H1 (cell line): ENCODE measurements around the gene HIVEP2. TPM values are rescaled to one million over a fixed set of nuclear protein-coding genes. Genes with fewer than 3 reads are reported as not detected.

Source experiments
- CTCF ChIA-PET: fragments of 300-600 bp; sonication (Branson Sonifier 250); formaldehyde crosslinking; loops from one replicate; lab custom pipeline; 2021; ENCODE audit not compliant: partially characterized antibody; lab: Charles Lee
- POLR2A ChIA-PET: fragments of 300-600 bp; sonication (Branson Sonifier 250); formaldehyde crosslinking; loops from one replicate; lab custom pipeline; 2021; ENCODE audit warnings: inconsistent platforms; ENCODE audit not compliant: partially characterized antibody; lab: Charles Lee
- DNase-seq, 2 experiments: peaks; one replicate each; pipeline versions ENCODE4 v3.0.0 to v3.0.0-alpha.2; 2010 to 2022; ENCODE audit warnings: low spot score in 2 of 2, low read depth in 1 of 2, mixed read lengths in 1 of 2
- FAIRE-seq: peaks from 2 replicates; lab custom pipeline; 2011; peaks lifted over from hg19 to GRCh38; lab: Jason Lieb, UNC
- H2AFZ ChIP-seq: 2 replicates; pipeline ENCODE4 v1.8.1; 2012; ENCODE audit warnings: low read length, inconsistent platforms
- H2AK5ac ChIP-seq: 2 replicates; pipeline ENCODE4 v1.6.1; 2013; ENCODE audit warnings: low read depth, low read length
- H2BK120ac ChIP-seq: replicated peaks from 2 replicates; pipeline ENCODE3; 2013; ENCODE audit warnings: low read depth, low read length, inconsistent platforms
- H2BK12ac ChIP-seq: 2 replicates; pipeline ENCODE4 v1.6.1; 2013; ENCODE audit warnings: low read depth, low read length
- H2BK15ac ChIP-seq: 2 replicates; pipeline ENCODE4 v1.6.1; 2013; ENCODE audit warnings: low read length
- H2BK20ac ChIP-seq: 2 replicates; pipeline ENCODE4 v1.6.1; 2013; ENCODE audit warnings: low read length
- H2BK5ac ChIP-seq: 2 replicates; pipeline ENCODE4 v1.6.1; 2013; ENCODE audit warnings: low read depth, low read length
- H3K14ac ChIP-seq: 2 replicates; pipeline ENCODE4 v1.6.1; 2013; ENCODE audit warnings: inconsistent platforms; ENCODE audit not compliant: insufficient read length
- H3K18ac ChIP-seq: 2 replicates; pipeline ENCODE4 v1.6.1; 2013; ENCODE audit warnings: low read length; ENCODE audit errors: extremely low read depth
- H3K23ac ChIP-seq: 2 replicates; pipeline ENCODE4 v1.6.1; 2013; ENCODE audit warnings: inconsistent platforms; ENCODE audit not compliant: insufficient read length
- H3K23me2 ChIP-seq: 2 replicates; pipeline ENCODE4 v1.6.1; 2013; ENCODE audit warnings: low read depth, low read length
- H3K27ac ChIP-seq: 2 replicates; pipeline ENCODE4 v1.6.1; 2011; ENCODE audit warnings: low read depth, low read length, inconsistent platforms
- H3K27me3 ChIP-seq, 4 experiments: replicated peaks in 1 of 4; 1 replicate in 1 of 4; 2 replicates in 3 of 4; pipeline versions ENCODE4 v1.6.1 to v1.8.1; 2011 to 2013; ENCODE audit warnings: low read length in 3 of 4, mild to moderate bottlenecking in 3 of 4, inconsistent platforms in 2 of 4, mixed read lengths in 2 of 4, moderate library complexity in 1 of 4; ENCODE audit not compliant: control insufficient read depth in 3 of 4, insufficient read depth in 3 of 4; ENCODE audit errors: extremely low read depth in 1 of 4
- H3K36me3 ChIP-seq, 4 experiments: 2 replicates each; pipeline versions ENCODE4 v1.6.1 to v1.8.1; 2011 to 2013; ENCODE audit warnings: mild to moderate bottlenecking in 4 of 4, low read length in 3 of 4, moderate library complexity in 2 of 4, control low read depth in 1 of 4, inconsistent platforms in 1 of 4; ENCODE audit not compliant: insufficient read depth in 4 of 4, control insufficient read depth in 2 of 4
- H3K4ac ChIP-seq: replicated peaks from 2 replicates; pipeline ENCODE3; 2013; ENCODE audit warnings: low read length, low read depth, mixed read lengths, inconsistent platforms; ENCODE audit not compliant: insufficient read length
- H3K4me1 ChIP-seq, 4 experiments: replicated peaks in 1 of 4; 1 replicate in 1 of 4; 2 replicates in 3 of 4; pipeline versions ENCODE4 v1.6.1 to v1.8.1; 2011 to 2013; ENCODE audit warnings: low read length in 3 of 4, inconsistent platforms in 2 of 4, mixed read lengths in 1 of 4; ENCODE audit not compliant: insufficient read depth in 4 of 4, control insufficient read depth in 3 of 4
- H3K4me2 ChIP-seq, 2 experiments: 2 replicates each; pipeline versions ENCODE4 v1.6.1 to v1.8.1; 2011 to 2013; ENCODE audit warnings: low read depth in 2 of 2, low read length in 2 of 2, control low read depth in 1 of 2, inconsistent platforms in 1 of 2, mild to moderate bottlenecking in 1 of 2; ENCODE audit not compliant: insufficient read depth in 1 of 2
- H3K4me3 ChIP-seq, 4 experiments: fragments of 200-600, 300-600 bp in 1 of 4; sonication (generic), shearing (Covaris generic), sonication (Bioruptor Twin) in 1 of 4; 2 replicates each; pipeline versions ENCODE4 v1.5.1 to v1.8.1; 2011 to 2016; ENCODE audit warnings: low read length in 4 of 4, low read depth in 3 of 4, control low read depth in 2 of 4, inconsistent platforms in 2 of 4, mild to moderate bottlenecking in 2 of 4, mixed read lengths in 1 of 4, moderate library complexity in 1 of 4; ENCODE audit not compliant: insufficient read depth in 2 of 4; ENCODE audit errors: extremely low read depth in 1 of 4
- H3K56ac ChIP-seq: replicated peaks from 2 replicates; pipeline ENCODE3; 2013; ENCODE audit warnings: low read depth, mild to moderate bottlenecking, mixed read lengths, low read length, inconsistent platforms; ENCODE audit not compliant: insufficient read length
- H3K79me1 ChIP-seq: 2 replicates; pipeline ENCODE4 v1.6.1; 2013; ENCODE audit warnings: low read depth, low read length, control low read depth
- H3K79me2 ChIP-seq, 2 experiments: 2 replicates each; pipeline versions ENCODE4 v1.6.1 to v1.8.1; 2012 to 2013; ENCODE audit warnings: low read length in 2 of 2, mild to moderate bottlenecking in 2 of 2, inconsistent platforms in 1 of 2; ENCODE audit not compliant: insufficient read depth in 2 of 2, control insufficient read depth in 1 of 2
- H3K9ac ChIP-seq, 4 experiments: replicated peaks in 1 of 4; 1 replicate in 1 of 4; 2 replicates in 3 of 4; pipeline versions ENCODE4 v1.6.1 to v1.8.1; 2011 to 2013; ENCODE audit warnings: low read depth in 3 of 4, low read length in 3 of 4, control low read depth in 2 of 4, mild to moderate bottlenecking in 2 of 4, moderate library complexity in 2 of 4, inconsistent platforms in 1 of 4; ENCODE audit errors: extremely low read depth in 1 of 4
- H3K9me3 ChIP-seq, 2 experiments: 2 replicates each; pipeline versions ENCODE4 v1.6.1 to v1.8.1; 2012 to 2013; ENCODE audit warnings: mild to moderate bottlenecking in 2 of 2, moderate library complexity in 2 of 2, control low read depth in 1 of 2, inconsistent platforms in 1 of 2, low read depth in 1 of 2, low read length in 1 of 2, mixed read lengths in 1 of 2; ENCODE audit not compliant: insufficient read depth in 2 of 2
- H4K20me1 ChIP-seq, 2 experiments: replicated peaks in 1 of 2; 2 replicates each; pipeline versions ENCODE3 to v1.8.1; 2011 to 2013; ENCODE audit warnings: inconsistent platforms in 2 of 2, low read length in 2 of 2, mild to moderate bottlenecking in 1 of 2; ENCODE audit not compliant: insufficient read depth in 2 of 2, control insufficient read depth in 1 of 2
- H4K5ac ChIP-seq: 2 replicates; pipeline ENCODE4 v1.6.1; 2013; ENCODE audit warnings: low read length, low read depth, mixed read lengths, inconsistent platforms; ENCODE audit not compliant: insufficient read length
- H4K8ac ChIP-seq: 2 replicates; pipeline ENCODE4 v1.8.0; 2013; ENCODE audit warnings: mild to moderate bottlenecking, moderate library complexity, low read length, inconsistent platforms; ENCODE audit not compliant: insufficient read depth; ENCODE audit errors: extremely low read depth
- H4K91ac ChIP-seq: replicated peaks from 2 replicates; pipeline ENCODE3; 2013; ENCODE audit warnings: low read length, mixed read lengths, inconsistent platforms; ENCODE audit not compliant: insufficient read length
- CEBPB ChIP-seq: IDR thresholded peaks from 2 replicates; pipeline ENCODE4 v1.6.1; 2012; ENCODE audit warnings: low read depth, low read length
- CHD2 ChIP-seq: IDR thresholded peaks from 2 replicates; pipeline ENCODE4 v1.6.1; 2012; ENCODE audit warnings: low read length, improper control_type of control experiment
- JUN ChIP-seq: IDR thresholded peaks from 2 replicates; pipeline ENCODE4 v1.6.1; 2011; ENCODE audit warnings: low read depth, mild to moderate bottlenecking, improper control_type of control experiment, low read length
- POLR2AphosphoS5 ChIP-seq: IDR thresholded peaks from 2 replicates; pipeline ENCODE4 v1.6.1; 2011; ENCODE audit warnings: low read depth, low read length
- SIRT6 ChIP-seq: IDR thresholded peaks from one replicate; pipeline ENCODE4 v1.7.1; 2012; ENCODE audit warnings: low read length, inconsistent platforms
- SIX5 ChIP-seq: IDR thresholded peaks from 2 replicates; pipeline ENCODE4 v1.6.1; 2011; ENCODE audit warnings: mild to moderate bottlenecking, low read depth, low read length
- SP1 ChIP-seq: IDR thresholded peaks from 2 replicates; pipeline ENCODE4 v1.6.1; 2011; ENCODE audit warnings: low read depth, low read length
- TAF7 ChIP-seq: optimal IDR thresholded peaks from 2 replicates; pipeline ENCODE3; 2011; ENCODE audit warnings: low read depth, mild to moderate bottlenecking, inconsistent platforms, low read length, moderate library complexity, borderline replicate concordance
- WGBS, 2 experiments: shearing (Covaris generic) in 1 of 2; methylation state at CpG; one replicate each; pipeline versions ENCODE4 v1.1.6 to v1.1.7; 2013 to 2015; ENCODE audit warnings: low lambda C conversion rate in 2 of 2, mixed read lengths in 2 of 2, inconsistent platforms in 1 of 2, low coverage in 1 of 2, missing lambda C conversion rate in 1 of 2; ENCODE audit not compliant: insufficient replicate concordance in 2 of 2, insufficient coverage in 1 of 2, insufficient read length in 1 of 2; ENCODE audit errors: extremely low coverage in 1 of 2, missing lambda C conversion rate in 1 of 2; 5-methylcytosine and 5-hydroxymethylcytosine counted together
- polyA plus RNA-seq, 7 experiments: library from polyadenylated mRNA; depleted of rRNA in 3 of 7; stranded (reverse) in 5 of 7; unstranded in 2 of 7; fragments of >200 nt in 5 of 7; fragments of 200-250 nt in 2 of 7; gene quantifications; 1 replicate in 5 of 7; 2 replicates in 1 of 7; 4 replicates in 1 of 7; pipeline versions ENCODE4 v1.2.1 to v1.2.3, GENCODE V29; 2011 to 2013; ENCODE audit warnings: missing spikeins in 2 of 7, mixed read lengths in 2 of 7
- total RNA-seq: library from RNA; stranded (reverse); fragmentation: NEBNext Ultra II Directional; extraction: Animal tissue kit (Norgen Biotek cat#: 25700); gene quantifications from 2 replicates; pipeline ENCODE4 v1.2.1, GENCODE V29; 2021
- TF ChIP-seq, protein P1 (sequence below): IDR thresholded peaks from 2 replicates; pipeline ENCODE4 v1.6.1; 2012; ENCODE audit warnings: inconsistent platforms

HIVEP2 gene
- total and polyA plus RNA-seq, 2 of the 8 experiments (the other 6 are each of a cell fraction or from before 2014, with no cell fraction given) = 2.2 to 6.1 TPM

DNA sequence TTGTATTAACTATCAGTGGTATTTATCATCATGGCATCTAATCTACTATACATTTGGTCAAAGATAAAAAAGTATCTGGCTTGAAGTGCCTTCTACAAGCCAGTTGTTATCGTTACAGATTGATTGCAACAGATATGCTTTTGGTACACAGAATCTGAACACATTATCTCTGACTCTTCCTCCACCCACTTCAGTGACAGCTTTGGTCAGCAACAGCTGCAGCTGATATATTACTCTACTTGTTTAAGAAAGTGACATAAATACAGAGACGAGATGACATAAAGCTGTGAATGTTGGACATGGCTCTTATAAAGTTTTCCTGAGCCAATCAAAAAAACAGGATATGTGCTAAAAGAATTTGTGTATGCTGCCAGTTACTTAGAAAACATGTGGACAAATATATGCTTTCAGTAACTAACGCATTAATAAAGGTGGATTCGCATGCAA lies 77.6 kb downstream of the HIVEP2 start:
- Histone ChIP-seq H3K36me3 (no peaks in the 10 kb centered on the region), H2BK20ac (no peak overlapping the region), H3K4me1 (peaks cover 0 to 6% (median 2%) of the 10 kb centered on the region in 4 experiments; a peak in 4 of 7 replicates), H3K9ac (no peak overlapping the region), H3K14ac (no peak overlapping the region), H2BK12ac (no peak overlapping the region), H4K5ac (no peak overlapping the region), H3K23me2 (no peaks in the 10 kb centered on the region), H2BK5ac (no peak overlapping the region), H2AK5ac (no peak overlapping the region), H4K91ac (no peak overlapping the region), H3K4me3 (no peak overlapping the region), H2AFZ (no peak overlapping the region), H3K56ac (no peak overlapping the region), H4K8ac (no peak overlapping the region), H3K4ac (no peak overlapping the region), H2BK15ac (no peak overlapping the region), H3K79me2 (0 out of 4 replicates have a peak, but pooled peaks cover 0 to 5% of the 10 kb centered on the region in 2 experiments), H3K27me3 (no peaks in the 10 kb centered on the region), H3K9me3 (no peaks in the 10 kb centered on the region), H4K20me1 (no peaks in the 10 kb centered on the region), H3K79me1 (no peaks in the 10 kb centered on the region), H3K27ac (no peak overlapping the region), H2BK120ac (no peak overlapping the region), H3K4me2 (no peak overlapping the region), H3K18ac (no peak overlapping the region), H3K23ac (no peak overlapping the region)
- WGBS, 2 experiments = 64% methylated on average over 4 of the region's 4 CpGs; no CpG with 5 or more reads in 1 of the 2 experiments
- CTCF ChIA-PET = interaction anchor here (1.1 to 2.3 kb wide), 2 partner anchors 15 to 120 kb away, joined by 3 to 8 read pairs; no protein-coding TSS in a partner anchor
- no peak for DNase-seq
- FAIRE-seq = no peak
- TF ChIP-seq POLR2AphosphoS5 (no peak), JUN (no peak), SP1 (no peak), TAF7 (no peak), SIRT6 (no peak), SIX5 (no peak), CHD2 (no peak), CEBPB (no peak)
- TF ChIP-seq, protein P1, sequence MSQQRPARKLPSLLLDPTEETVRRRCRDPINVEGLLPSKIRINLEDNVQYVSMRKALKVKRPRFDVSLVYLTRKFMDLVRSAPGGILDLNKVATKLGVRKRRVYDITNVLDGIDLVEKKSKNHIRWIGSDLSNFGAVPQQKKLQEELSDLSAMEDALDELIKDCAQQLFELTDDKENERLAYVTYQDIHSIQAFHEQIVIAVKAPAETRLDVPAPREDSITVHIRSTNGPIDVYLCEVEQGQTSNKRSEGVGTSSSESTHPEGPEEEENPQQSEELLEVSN = no peak
- POLR2A ChIA-PET = no interaction called here
